MM.1S (cell line): ENCODE data around the gene CRYBA4.

Source experiments
- DNase-seq: peaks from one replicate; pipeline ENCODE4 v3.0.0-alpha.2; 2015
- H2AFZ ChIP-seq: fragments of 300-600 bp; sonication (generic); 2 replicates; pipeline ENCODE4 v1.6.0; 2016; ENCODE audit warnings: antibody characterized with exemption, low read length
- H3F3A ChIP-seq: fragments of 300-600 bp; sonication (generic); 2 replicates; pipeline ENCODE4 v1.6.1; 2016; ENCODE audit warnings: mild to moderate bottlenecking, antibody characterized with exemption, low read length, moderate library complexity, mixed read lengths; ENCODE audit not compliant: insufficient read depth
- H3K27ac ChIP-seq: fragments of 300-600 bp; sonication (generic); 2 replicates; pipeline ENCODE4 v1.5.1; 2016; ENCODE audit warnings: mild to moderate bottlenecking, low read length
- H3K27me3 ChIP-seq: fragments of 300-600 bp; sonication (generic); replicated peaks from 2 replicates; pipeline ENCODE4 v1.6.0; 2016; ENCODE audit warnings: low read length; ENCODE audit not compliant: insufficient read depth
- H3K36me3 ChIP-seq: fragments of 300-600 bp; sonication (generic); replicated peaks from 2 replicates; pipeline ENCODE4 v1.6.1; 2016; ENCODE audit warnings: mild to moderate bottlenecking, low read length, mixed read lengths; ENCODE audit not compliant: insufficient read depth
- H3K4me1 ChIP-seq: fragments of 300-600 bp; sonication (generic); 2 replicates; pipeline ENCODE4 v1.6.1; 2016; ENCODE audit warnings: low read length, mixed read lengths
- H3K4me2 ChIP-seq: fragments of 300-600 bp; sonication (generic); 2 replicates; pipeline ENCODE4 v1.6.0; 2016; ENCODE audit warnings: low read depth, low read length
- H3K4me3 ChIP-seq: fragments of 300-600 bp; sonication (generic); 2 replicates; pipeline ENCODE4 v1.5.1; 2016; ENCODE audit warnings: low read length, mixed read lengths
- H3K79me2 ChIP-seq: fragments of 300-600 bp; sonication (generic); 2 replicates; pipeline ENCODE4 v1.6.1; 2016; ENCODE audit warnings: mixed run types, low read length, mixed read lengths
- H3K9ac ChIP-seq: fragments of 300-600 bp; sonication (generic); 2 replicates; pipeline ENCODE4 v1.6.1; 2016; ENCODE audit warnings: low read length, mixed read lengths
- H3K9me2 ChIP-seq: fragments of 300-600 bp; sonication (generic); replicated peaks from 2 replicates; pipeline ENCODE4 v1.6.1; 2016; ENCODE audit warnings: mild to moderate bottlenecking, low read length, mixed read lengths; ENCODE audit not compliant: insufficient read depth
- H3K9me3 ChIP-seq: fragments of 300-600 bp; sonication (generic); replicated peaks from 2 replicates; pipeline ENCODE4 v1.6.1; 2016; ENCODE audit warnings: mild to moderate bottlenecking, low read length, mixed read lengths; ENCODE audit not compliant: insufficient read depth
- H4K20me1 ChIP-seq: fragments of 300-600 bp; sonication (generic); 2 replicates; pipeline ENCODE4 v1.6.1; 2016; ENCODE audit warnings: mild to moderate bottlenecking, low read length, moderate library complexity, mixed read lengths; ENCODE audit not compliant: insufficient read depth
- EZH2 ChIP-seq: fragments of 300-600 bp; sonication (generic); optimal IDR thresholded peaks from 2 replicates; pipeline ENCODE3; 2017; ENCODE audit warnings: low read depth, mild to moderate bottlenecking, antibody characterized with exemption, low read length, mixed read lengths
- EZH2phosphoT487 ChIP-seq: fragments of 300-600 bp; sonication (generic); IDR thresholded peaks from 2 replicates; pipeline ENCODE4 v1.6.1; 2018; ENCODE audit warnings: antibody characterized with exemption, low read length
- TF ChIP-seq, protein P1 (sequence below): fragments of 300-600 bp; sonication (generic); IDR thresholded peaks from 2 replicates; pipeline ENCODE4 v1.5.1; 2016; ENCODE audit warnings: antibody characterized with exemption, low read length, mixed read lengths

CRYBA4 gene

DNA sequence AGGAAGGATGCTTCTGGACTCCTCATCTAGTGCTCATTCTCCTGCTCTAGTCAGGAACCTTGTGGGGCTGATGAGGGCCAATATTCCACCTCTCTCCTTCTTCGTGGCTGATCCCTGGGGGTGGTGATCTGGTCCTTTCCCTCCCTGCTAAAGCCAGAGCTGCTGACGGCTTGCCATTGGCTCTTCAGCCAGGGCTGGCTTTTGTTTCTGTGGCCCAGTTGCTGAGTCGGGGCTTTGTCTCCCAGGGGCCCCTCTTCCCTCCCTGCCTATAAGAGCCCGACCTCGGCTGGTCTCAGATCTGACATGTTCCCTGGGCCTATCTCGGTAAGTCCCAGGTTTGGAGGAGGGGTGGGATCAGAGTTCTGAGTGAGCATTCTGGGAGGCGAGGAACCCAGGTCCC is at the start of gene CRYBA4:
TSS of gene CRYBA4 (plus strand) at position 301 of the 400 bp plus-strand sequence. CDS start 634 bp downstream, outside the sequence.
- H2AFZ ChIP-seq: no peak within 1 kb of the TSS
- no peak within 1 kb of the TSS for H3K27ac ChIP-seq
- H3K4me2 ChIP-seq: no peak within 1 kb of the TSS
- DNase-seq: no peak
- H4K20me1 ChIP-seq: no peaks in the 10 kb centered on the region
- no peak within 1 kb of the TSS for H3K4me3 ChIP-seq
- H3F3A ChIP-seq: peaks cover 21% of the 10 kb centered on the region
- no peaks in the 10 kb centered on the region for H3K36me3 ChIP-seq
- H3K9ac ChIP-seq: no peak within 1 kb of the TSS
- no peaks in the 10 kb centered on the region for H3K27me3 ChIP-seq
- TF ChIP-seq EZH2: no peak
- no peak for TF ChIP-seq EZH2phosphoT487
- TF ChIP-seq, protein P1, sequence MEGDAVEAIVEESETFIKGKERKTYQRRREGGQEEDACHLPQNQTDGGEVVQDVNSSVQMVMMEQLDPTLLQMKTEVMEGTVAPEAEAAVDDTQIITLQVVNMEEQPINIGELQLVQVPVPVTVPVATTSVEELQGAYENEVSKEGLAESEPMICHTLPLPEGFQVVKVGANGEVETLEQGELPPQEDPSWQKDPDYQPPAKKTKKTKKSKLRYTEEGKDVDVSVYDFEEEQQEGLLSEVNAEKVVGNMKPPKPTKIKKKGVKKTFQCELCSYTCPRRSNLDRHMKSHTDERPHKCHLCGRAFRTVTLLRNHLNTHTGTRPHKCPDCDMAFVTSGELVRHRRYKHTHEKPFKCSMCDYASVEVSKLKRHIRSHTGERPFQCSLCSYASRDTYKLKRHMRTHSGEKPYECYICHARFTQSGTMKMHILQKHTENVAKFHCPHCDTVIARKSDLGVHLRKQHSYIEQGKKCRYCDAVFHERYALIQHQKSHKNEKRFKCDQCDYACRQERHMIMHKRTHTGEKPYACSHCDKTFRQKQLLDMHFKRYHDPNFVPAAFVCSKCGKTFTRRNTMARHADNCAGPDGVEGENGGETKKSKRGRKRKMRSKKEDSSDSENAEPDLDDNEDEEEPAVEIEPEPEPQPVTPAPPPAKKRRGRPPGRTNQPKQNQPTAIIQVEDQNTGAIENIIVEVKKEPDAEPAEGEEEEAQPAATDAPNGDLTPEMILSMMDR: no peak
- H3K9me2 ChIP-seq: no peaks in the 10 kb centered on the region
- 0 out of 2 replicates have a peak, but pooled peaks cover under 1% of the 10 kb centered on the region for H3K79me2 ChIP-seq
- peaks cover 24% of the 10 kb centered on the region for H3K4me1 ChIP-seq
- no peaks in the 10 kb centered on the region for H3K9me3 ChIP-seq

DNA sequence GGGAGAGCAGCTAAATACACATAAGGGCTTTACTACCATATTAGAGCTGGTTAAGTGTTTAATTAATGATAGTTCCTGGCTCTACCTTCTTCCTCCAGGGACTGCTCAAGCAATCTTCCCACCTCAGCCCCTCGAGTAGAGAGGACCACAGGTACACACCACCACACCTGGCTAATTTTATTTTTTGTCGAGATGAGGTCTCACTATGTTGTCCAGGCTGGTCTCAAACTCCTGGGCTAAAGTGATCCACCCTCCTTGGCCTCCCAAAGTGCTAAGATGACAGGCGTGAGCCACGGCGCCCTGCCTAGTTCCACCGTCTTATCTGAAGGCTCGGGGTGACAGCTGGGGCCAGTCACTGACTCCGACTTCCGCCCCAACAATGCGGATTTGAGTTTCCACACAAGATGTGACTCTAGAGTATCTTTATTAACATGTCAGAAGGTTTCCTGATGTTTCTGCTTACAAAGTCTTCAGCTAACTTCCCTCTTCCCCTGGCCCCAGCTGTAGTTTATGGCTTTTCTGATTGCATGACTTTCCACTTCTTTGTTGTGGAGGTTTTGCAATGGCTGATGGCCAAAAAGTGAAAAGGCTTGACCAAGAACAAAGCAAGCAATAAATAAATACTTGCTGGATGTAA is 48.6 kb upstream of the CRYBA4 start:
- Histone ChIP-seq H3K4me2 (no peak overlapping the region), H3K9me2 (no peaks in the 10 kb centered on the region), H3F3A (0 out of 2 replicates have a peak, but pooled peaks cover 3% of the 10 kb centered on the region), H3K9me3 (no peaks in the 10 kb centered on the region), H2AFZ (no peak overlapping the region), H3K27ac (no peak overlapping the region), H3K4me3 (no peak overlapping the region), H3K4me1 (0 out of 2 replicates have a peak, but pooled peaks cover 1% of the 10 kb centered on the region), H3K36me3 (peaks cover 9% of the 10 kb centered on the region; the same call in 1 of the 2 replicates), H3K9ac (no peak overlapping the region), H3K79me2 (peaks cover 98% of the 10 kb centered on the region), H3K27me3 (no peaks in the 10 kb centered on the region), H4K20me1 (peaks cover 43% of the 10 kb centered on the region)
- DNase-seq: no peak
- TF ChIP-seq EZH2: no peak
- TF ChIP-seq, protein P1: no peak
- TF ChIP-seq EZH2phosphoT487: no peak

DNA sequence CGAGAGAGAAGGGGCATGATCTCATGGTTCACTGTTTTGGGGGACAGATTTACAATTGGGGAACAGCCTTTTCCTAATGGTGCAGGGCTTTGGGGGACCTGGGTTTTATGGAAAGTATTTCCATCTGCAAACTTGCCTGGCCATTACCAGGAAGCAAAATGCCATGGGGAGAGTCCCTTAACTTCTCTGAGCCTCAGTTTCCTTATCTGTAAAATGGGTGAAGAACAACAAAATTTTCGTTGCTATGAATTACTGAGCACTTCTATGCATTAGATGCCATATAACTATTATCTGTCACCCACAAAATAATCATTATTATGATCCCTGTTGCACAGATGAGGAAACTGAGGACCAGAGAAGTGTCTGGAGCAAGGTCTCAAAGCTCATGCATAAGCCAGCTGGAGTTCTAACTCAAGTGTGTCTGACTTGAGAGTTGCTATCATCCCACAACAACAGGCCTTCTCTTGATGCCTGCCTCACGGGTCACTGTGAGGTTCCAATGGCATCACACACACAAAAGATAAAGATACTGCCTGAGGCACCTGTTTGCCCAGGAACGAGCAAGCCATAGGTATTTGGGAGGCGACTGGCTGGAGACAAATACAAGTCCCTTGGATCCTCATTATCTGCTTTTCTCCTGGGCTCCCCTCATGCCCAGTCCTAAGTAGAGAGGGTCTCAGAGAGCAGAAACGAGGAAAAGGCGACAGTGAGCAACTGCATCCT is 47.6 kb upstream of the CRYBA4 start:
- Histone ChIP-seq H4K20me1 (peaks cover 43% of the 10 kb centered on the region), H3K4me1 (peaks cover 7% of the 10 kb centered on the region), H2AFZ (no peak overlapping the region), H3K36me3 (peaks cover 10% of the 10 kb centered on the region), H3K79me2 (peaks cover 98% of the 10 kb centered on the region), H3K9me2 (no peaks in the 10 kb centered on the region), H3K9ac (no peak overlapping the region), H3K4me2 (no peak overlapping the region), H3K4me3 (no peak overlapping the region), H3K27ac (no peak overlapping the region), H3K27me3 (no peaks in the 10 kb centered on the region), H3F3A (peaks cover 6% of the 10 kb centered on the region; the same call in 1 of the 2 replicates), H3K9me3 (no peaks in the 10 kb centered on the region)
- DNase-seq: no peak
- TF ChIP-seq, protein P1: no peak
- TF ChIP-seq EZH2phosphoT487: no peak
- no peak for TF ChIP-seq EZH2
